ENCODE data around the gene POTEI.
"Not testable (repeated sequence)": the region's sequence is repeated elsewhere in the genome, so short reads cannot be mapped to it uniquely, and the experiment has no call there.

- not testable (repeated sequence) for TF ChIP-seq POLR2AphosphoS5 (IDR thresholded peaks at IDR 0.05; ENCODE audit: low read depth, low read length); ATF3 (IDR thresholded peaks at IDR 0.05); CTCF (IDR thresholded peaks at IDR 0.05 in 2 of 3, conservative IDR thresholded peaks at IDR 0.05 in 1 of 3; ENCODE audit: borderline replicate concordance in 1 of 3, insufficient read depth in 1 of 3, low read depth in 2 of 3, low read length in 2 of 3); SRF (IDR thresholded peaks at IDR 0.05; ENCODE audit: low read depth); EZH2phosphoT487 (IDR thresholded peaks at IDR 0.05; ENCODE audit: borderline replicate concordance); RAD21 (IDR thresholded peaks at IDR 0.05; ENCODE audit: low read depth); SIN3A (IDR thresholded peaks at IDR 0.05; ENCODE audit: low read depth); ZNF274 (IDR thresholded peaks at IDR 0.05; ENCODE audit: low read depth, low read length)
Observed at GRCh38 chr2:130418845-130419244, 90.3 kb downstream of the POTEI start.

Measured in HCT116 (cell line).